Activated CD8-positive, alpha-beta memory T cell treated with anti-CD3 and anti-CD28 coated beads, Interleukin-2, amount 50 U/mL, for 4 hours (primary cell): ENCODE results near the gene FUNDC2.

Source experiments
- DNase-seq: peaks from one replicate; pipeline ENCODE4 v3.0.0-alpha.2; 2020

The FUNDC2 gene

GRCh38 chrX:155026420-155026726, 271 bp upstream of the FUNDC2 start:
- DNase-seq = no peak

- no peak for DNase-seq
Observed at GRCh38 chrX:155027509-155028066, 944 bp downstream of the FUNDC2 start.

- DNase-seq = no peak
Observed at GRCh38 chrX:155028129-155028528, 1.5 kb downstream of the FUNDC2 start.

GRCh38 chrX:155028877-155029291, 2.2 kb downstream of the FUNDC2 start:
- no peak for DNase-seq

GRCh38 chrX:155031657-155032056, 5.0 kb downstream of the FUNDC2 start:
- DNase-seq = no peak

- DNase-seq = no peak
Observed at GRCh38 chrX:155035688-155036087, 9.0 kb downstream of the FUNDC2 start.

GRCh38 chrX:155046129-155046810, 19.6 kb downstream of the FUNDC2 start:
- DNase-seq = no peak

- no peak for DNase-seq
Observed at GRCh38 chrX:155046811-155047528, 20.3 kb downstream of the FUNDC2 start.

- peak; percentile 33 for DNase-seq
Observed at GRCh38 chrX:155048977-155049619, 22.5 kb downstream of the FUNDC2 start.

GRCh38 chrX:155052738-155053498, 26.3 kb downstream of the FUNDC2 start:
- no peak for DNase-seq

- no peak for DNase-seq
Observed at GRCh38 chrX:155053656-155054055, 27.0 kb downstream of the FUNDC2 start.

GRCh38 chrX:155054255-155054654, 27.6 kb downstream of the FUNDC2 start:
- DNase-seq = no peak

GRCh38 chrX:155055494-155055893, 28.9 kb downstream of the FUNDC2 start:
- no peak for DNase-seq

GRCh38 chrX:155056471-155056870, 29.8 kb downstream of the FUNDC2 start:
- no peak for DNase-seq

GRCh38 chrX:155056877-155057792, 30.5 kb downstream of the FUNDC2 start:
- peak; percentile 45 for DNase-seq

- DNase-seq = no peak
Observed at GRCh38 chrX:155061760-155062159, 35.1 kb downstream of the FUNDC2 start.

- no peak for DNase-seq
Observed at GRCh38 chrX:155065035-155065734, 38.5 kb downstream of the FUNDC2 start.

GRCh38 chrX:155068165-155068564, 41.5 kb downstream of the FUNDC2 start:
- DNase-seq = no peak

GRCh38 chrX:155069414-155069813, 42.8 kb downstream of the FUNDC2 start:
- DNase-seq = no peak

- DNase-seq = no peak
Observed at GRCh38 chrX:155070038-155070437, 43.4 kb downstream of the FUNDC2 start.

- no peak for DNase-seq
Observed at GRCh38 chrX:155070663-155070974, 44.0 kb downstream of the FUNDC2 start.
